CD4-positive, alpha-beta T cell treated with Interleukin-15 for 1 hour (primary cell): ENCODE results near the gene IGF1R.

Experiments
- DNase-seq: peaks from one replicate; pipeline ENCODE4 v3.0.0-alpha.2; 2020

The IGF1R gene

GRCh38 chr15:98673133-98673532 is 24.8 kb downstream of the IGF1R start:
- no peak for DNase-seq

- no peak for DNase-seq
These were observed 26.0 kb downstream of the IGF1R start for GRCh38 chr15:98674336-98674735.

- DNase-seq, result no peak
These were observed 28.4 kb downstream of the IGF1R start for GRCh38 chr15:98676586-98677270.

- DNase-seq, result no peak
These were observed 29.2 kb downstream of the IGF1R start for GRCh38 chr15:98677345-98678059.

GRCh38 chr15:98678484-98678883 is 30.1 kb downstream of the IGF1R start:
- no peak for DNase-seq

- DNase-seq, result no peak
These were observed 32.7 kb downstream of the IGF1R start for GRCh38 chr15:98681061-98681460.

GRCh38 chr15:98682992-98683701 is 34.8 kb downstream of the IGF1R start:
- no peak for DNase-seq

- DNase-seq, result no peak
These were observed 35.5 kb downstream of the IGF1R start for GRCh38 chr15:98683831-98684230.

- DNase-seq, result no peak
These were observed 36.1 kb downstream of the IGF1R start for GRCh38 chr15:98684436-98684835.

- DNase-seq, result no peak
These were observed 36.7 kb downstream of the IGF1R start for GRCh38 chr15:98684995-98685525.

GRCh38 chr15:98686983-98687382 is 38.6 kb downstream of the IGF1R start:
- no peak for DNase-seq

GRCh38 chr15:98689431-98689861 is 41.1 kb downstream of the IGF1R start:
- no peak for DNase-seq

- no peak for DNase-seq
These were observed 42.1 kb downstream of the IGF1R start for GRCh38 chr15:98690272-98690950.

GRCh38 chr15:98692213-98692612 is 43.9 kb downstream of the IGF1R start:
- no peak for DNase-seq

GRCh38 chr15:98694161-98694560 is 45.8 kb downstream of the IGF1R start:
- DNase-seq, result no peak

- no peak for DNase-seq
These were observed 50.5 kb downstream of the IGF1R start for GRCh38 chr15:98698792-98699191.

- no peak for DNase-seq
These were observed 51.5 kb downstream of the IGF1R start for GRCh38 chr15:98699591-98700424.

- no peak for DNase-seq
These were observed 52.2 kb downstream of the IGF1R start for GRCh38 chr15:98700519-98700918.

GRCh38 chr15:98703126-98703685 is 54.9 kb downstream of the IGF1R start:
- DNase-seq, result no peak

- DNase-seq, result no peak
These were observed 56.7 kb downstream of the IGF1R start for GRCh38 chr15:98705070-98705469.

GRCh38 chr15:98706387-98706786 is 58.0 kb downstream of the IGF1R start:
- DNase-seq, result no peak

GRCh38 chr15:98706986-98707385 is 58.6 kb downstream of the IGF1R start:
- no peak for DNase-seq
